Mesenchymal stem cell (in vitro differentiated cells and primary cell): ENCODE results near the gene POU4F3.

ENCODE experiments used
- DNase-seq: peaks from one replicate; pipeline ENCODE4 v3.0.0-alpha.2; 2013
- H2AFZ ChIP-seq: one replicate; pipeline ENCODE4 v1.6.1; 2013; ENCODE audit warnings: low read depth, mild to moderate bottlenecking, control low read depth, inconsistent platforms, low read length, moderate library complexity
- H2AK5ac ChIP-seq: 2 replicates; pipeline ENCODE4 v1.6.1; 2013; ENCODE audit warnings: low read length, moderate library complexity, mild to moderate bottlenecking, inconsistent platforms; ENCODE audit not compliant: severe bottlenecking
- H2BK120ac ChIP-seq: one replicate; pipeline ENCODE4 v1.6.1; 2013; ENCODE audit warnings: low read depth, mild to moderate bottlenecking, inconsistent platforms, low read length, moderate library complexity
- H2BK12ac ChIP-seq, 2 experiments: one replicate each; pipeline ENCODE4 v1.6.1; 2013; ENCODE audit warnings: inconsistent platforms in 2 of 2, low read length in 2 of 2, mild to moderate bottlenecking in 2 of 2, moderate library complexity in 2 of 2, control low read depth in 1 of 2
- H2BK15ac ChIP-seq: one replicate; pipeline ENCODE4 v1.6.1; 2013; ENCODE audit warnings: mild to moderate bottlenecking, low read depth, inconsistent platforms; ENCODE audit not compliant: poor library complexity, severe bottlenecking
- H2BK5ac ChIP-seq: 2 replicates; pipeline ENCODE4 v1.6.1; 2013; ENCODE audit warnings: low read depth, mild to moderate bottlenecking, low read length, control low read depth, inconsistent platforms; ENCODE audit not compliant: poor library complexity, severe bottlenecking
- H3K14ac ChIP-seq, 2 experiments: one replicate each; pipeline ENCODE4 v1.6.1; 2013; ENCODE audit warnings: inconsistent platforms in 2 of 2, low read length in 2 of 2, control low read depth in 1 of 2, mild to moderate bottlenecking in 1 of 2, moderate library complexity in 1 of 2
- H3K18ac ChIP-seq, 2 experiments: one replicate each; pipeline ENCODE4 v1.6.1; 2013; ENCODE audit warnings: inconsistent platforms in 2 of 2, low read length in 2 of 2, control low read depth in 1 of 2, low read depth in 1 of 2, mild to moderate bottlenecking in 1 of 2
- H3K23ac ChIP-seq, 2 experiments: one replicate each; pipeline ENCODE4 v1.6.1; 2013; ENCODE audit warnings: inconsistent platforms in 2 of 2, low read length in 2 of 2, mild to moderate bottlenecking in 2 of 2, moderate library complexity in 2 of 2, control low read depth in 1 of 2
- H3K27ac ChIP-seq: 2 replicates; pipeline ENCODE4 v1.5.1; 2013; ENCODE audit warnings: mild to moderate bottlenecking, moderate library complexity, low read length, control low read depth, inconsistent platforms; ENCODE audit not compliant: poor library complexity, severe bottlenecking
- H3K27me3 ChIP-seq, 2 experiments: 2 replicates each; pipeline versions ENCODE4 v1.6.1 to v1.7.0; 2013; ENCODE audit warnings: low read length in 2 of 2, mild to moderate bottlenecking in 2 of 2, moderate library complexity in 2 of 2, control low read depth in 1 of 2, inconsistent platforms in 1 of 2; ENCODE audit not compliant: control insufficient read depth in 1 of 2, insufficient read depth in 1 of 2
- H3K36me3 ChIP-seq, 2 experiments: 2 replicates each; pipeline versions ENCODE4 v1.6.1 to v1.7.0; 2013; ENCODE audit warnings: low read length in 2 of 2, control low read depth in 1 of 2, inconsistent platforms in 1 of 2, low read depth in 1 of 2, mild to moderate bottlenecking in 1 of 2; ENCODE audit not compliant: insufficient read depth in 2 of 2, control insufficient read depth in 1 of 2
- H3K4ac ChIP-seq, 2 experiments: one replicate each; pipeline ENCODE4 v1.6.1; 2013; ENCODE audit warnings: inconsistent platforms in 2 of 2, low read length in 2 of 2, mild to moderate bottlenecking in 2 of 2, moderate library complexity in 2 of 2, control low read depth in 1 of 2, low read depth in 1 of 2
- H3K4me1 ChIP-seq: 2 replicates; pipeline ENCODE4 v1.6.1; 2013; ENCODE audit warnings: low read depth, low read length, control low read depth; ENCODE audit not compliant: control insufficient read depth, insufficient read depth
- H3K4me2 ChIP-seq: 2 replicates; pipeline ENCODE4 v1.6.1; 2013; ENCODE audit warnings: low read length, mild to moderate bottlenecking, inconsistent platforms; ENCODE audit not compliant: poor library complexity, severe bottlenecking
- H3K4me3 ChIP-seq, 2 experiments: 2 replicates each; pipeline versions ENCODE4 v1.5.1 to v1.7.0; 2013; ENCODE audit warnings: low read length in 2 of 2, mild to moderate bottlenecking in 2 of 2, control low read depth in 1 of 2, low read depth in 1 of 2; ENCODE audit not compliant: insufficient read depth in 1 of 2
- H3K79me1 ChIP-seq: replicated peaks from 2 replicates; pipeline ENCODE4 v1.6.1; 2013; ENCODE audit warnings: mild to moderate bottlenecking, control low read depth, low read length, inconsistent platforms; ENCODE audit not compliant: poor library complexity, severe bottlenecking
- H3K9ac ChIP-seq: 2 replicates; pipeline ENCODE4 v1.7.0; 2013; ENCODE audit warnings: mild to moderate bottlenecking, low read length, moderate library complexity
- H3K9me3 ChIP-seq: 2 replicates; pipeline ENCODE4 v1.7.0; 2013; ENCODE audit warnings: mild to moderate bottlenecking, low read length; ENCODE audit not compliant: control insufficient read depth
- H4K8ac ChIP-seq: one replicate; pipeline ENCODE4 v1.6.1; 2013; ENCODE audit warnings: inconsistent platforms, mild to moderate bottlenecking, low read length, moderate library complexity
- H4K91ac ChIP-seq: one replicate; pipeline ENCODE4 v1.6.1; 2013; ENCODE audit warnings: mild to moderate bottlenecking, low read length, inconsistent platforms
- WGBS: methylation state at CpG from one replicate; pipeline ENCODE4 v1.1.7; 2013; ENCODE audit warnings: mixed read lengths; 5-methylcytosine and 5-hydroxymethylcytosine counted together

Gene POU4F3

DNA sequence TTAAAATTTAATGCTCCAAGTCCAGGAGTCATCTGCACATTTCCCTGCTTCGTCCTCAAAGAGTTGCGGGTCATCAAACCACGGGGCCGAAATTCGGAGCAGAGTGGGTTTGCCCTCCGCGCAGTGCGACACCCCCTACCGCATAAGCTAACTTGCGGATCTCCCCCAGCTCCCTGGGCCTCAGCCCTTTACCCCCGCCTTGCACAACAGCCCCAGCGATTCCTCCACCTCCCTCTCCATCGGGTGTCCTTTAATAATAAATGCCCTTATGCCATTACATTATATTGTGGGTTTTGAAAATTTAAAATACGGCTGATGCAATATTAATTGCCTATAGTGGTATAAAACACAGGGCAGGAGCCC lies 3.9 kb downstream of the POU4F3 start:
- Histone ChIP-seq H3K14ac (no peak overlapping the region), H3K9me3 (peaks cover 5% of the 10 kb centered on the region), H2BK120ac (no peak overlapping the region), H3K18ac (no peak overlapping the region), H2BK12ac (no peak overlapping the region), H2BK5ac (no peak overlapping the region), H3K79me1 (no peaks in the 10 kb centered on the region), H2AFZ (no peak overlapping the region), H2BK15ac (no peak overlapping the region), H3K27me3 (peaks cover 97 to 100% of the 10 kb centered on the region in 2 experiments), H3K4ac (no peak overlapping the region), H3K4me3 (no peak overlapping the region), H3K9ac (no peak overlapping the region), H2AK5ac (no peak overlapping the region), H4K91ac (no peak overlapping the region), H3K23ac (no peak overlapping the region), H3K36me3 (no peaks in the 10 kb centered on the region), H3K4me2 (no peak overlapping the region), H4K8ac (no peak overlapping the region), H3K27ac (no peak overlapping the region), H3K4me1 (peaks cover 39% of the 10 kb centered on the region)
- DNase-seq = no peak
- 12% methylated on average over 11 of the region's 14 CpGs for WGBS

DNA sequence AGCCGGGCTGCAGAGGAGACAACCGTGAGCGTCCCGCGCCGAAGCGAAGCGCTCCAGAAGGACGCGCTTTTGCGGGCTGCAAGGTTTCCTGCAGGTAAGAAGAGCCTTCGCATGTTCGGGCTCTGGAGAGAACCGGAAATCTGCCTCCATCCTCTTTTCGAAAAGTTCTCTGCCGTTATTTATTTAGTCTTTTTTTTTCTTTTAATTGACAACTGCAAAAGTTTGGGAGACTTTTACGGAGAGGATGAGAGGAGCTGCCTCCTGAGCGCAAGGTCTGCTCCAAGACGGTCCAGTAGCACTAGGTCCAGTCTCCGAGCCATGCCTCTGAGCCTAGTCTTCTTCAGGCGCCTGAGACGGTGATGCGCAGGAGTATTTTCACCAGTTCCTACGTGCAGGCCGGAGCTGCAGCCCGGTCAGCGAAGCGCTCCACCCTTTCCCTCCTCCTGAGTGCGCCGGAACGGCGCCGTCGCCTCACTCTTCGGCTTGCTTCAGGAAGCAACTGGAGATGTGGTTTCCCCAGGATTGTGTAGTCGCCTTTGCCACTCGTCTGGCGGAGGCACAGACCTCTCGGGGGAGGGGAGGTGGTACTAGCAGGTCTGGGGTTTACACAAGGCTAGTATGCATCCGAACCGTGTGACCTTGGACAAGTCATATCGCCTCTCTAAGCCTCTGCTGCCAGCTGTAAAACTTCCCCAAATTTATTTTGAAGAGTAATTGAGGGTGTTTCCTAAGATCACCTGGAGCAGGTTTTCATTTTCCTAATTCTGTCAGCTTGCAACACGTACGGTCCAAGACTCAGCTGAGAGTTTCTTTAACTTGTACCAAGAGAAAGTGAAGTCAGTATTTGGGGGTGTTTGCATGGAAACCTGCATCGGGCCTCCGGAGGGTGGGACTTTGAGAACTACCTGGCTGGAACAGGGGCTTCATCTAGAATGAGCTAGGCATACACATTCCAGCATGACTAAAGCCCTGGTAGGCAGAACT lies 4.5 kb downstream of the POU4F3 start:
- no peak overlapping the region for H3K4me2 ChIP-seq
- peaks cover 5% of the 10 kb centered on the region for H3K9me3 ChIP-seq
- no peak overlapping the region for H3K18ac ChIP-seq
- WGBS = 7% methylated on average over 35 of the region's 46 CpGs
- no peak overlapping the region for H2BK5ac ChIP-seq
- peaks cover 38% of the 10 kb centered on the region for H3K4me1 ChIP-seq
- H4K91ac ChIP-seq = no peak overlapping the region
- no peak overlapping the region for H2BK15ac ChIP-seq
- no peak overlapping the region for H3K4me3 ChIP-seq
- H2AFZ ChIP-seq = no peak overlapping the region
- no peak overlapping the region for H4K8ac ChIP-seq
- no peak for DNase-seq
- H2BK12ac ChIP-seq = no peak overlapping the region
- H3K4ac ChIP-seq = no peak overlapping the region
- H2BK120ac ChIP-seq = no peak overlapping the region
- no peak overlapping the region for H3K14ac ChIP-seq
- H3K27ac ChIP-seq = no peak overlapping the region
- no peak overlapping the region for H2AK5ac ChIP-seq
- no peaks in the 10 kb centered on the region for H3K36me3 ChIP-seq
- H3K9ac ChIP-seq = no peak overlapping the region
- H3K23ac ChIP-seq = no peak overlapping the region
- H3K79me1 ChIP-seq = no peaks in the 10 kb centered on the region
- H3K27me3 ChIP-seq = peaks cover 91 to 97% of the 10 kb centered on the region in 2 experiments

- no peak for DNase-seq
- Histone ChIP-seq H3K4me2 (peak overlapping the region; percentile 27), H3K4me1 (peaks cover 30% of the 10 kb centered on the region), H4K91ac (no peak overlapping the region), H3K79me1 (no peaks in the 10 kb centered on the region), H3K4ac (no peak overlapping the region), H3K9ac (no peak overlapping the region), H2BK15ac (no peak overlapping the region), H3K9me3 (peaks cover 5% of the 10 kb centered on the region), H3K36me3 (no peaks in the 10 kb centered on the region), H4K8ac (no peak overlapping the region), H3K18ac (no peak overlapping the region), H3K23ac (no peak overlapping the region), H2BK120ac (no peak overlapping the region), H2BK5ac (no peak overlapping the region), H2AK5ac (no peak overlapping the region), H2BK12ac (no peak overlapping the region), H3K14ac (no peak overlapping the region), H2AFZ (no peak overlapping the region), H3K27me3 (peaks cover 90 to 91% of the 10 kb centered on the region in 2 experiments), H3K27ac (no peak overlapping the region), H3K4me3 (peak overlapping the region; percentile 24 to 60)
- 6% methylated on average over 25 of the region's 31 CpGs for WGBS
Measured at GRCh38 chr5:146344155-146345118, 5.8 kb downstream of the POU4F3 start.

GRCh38 chr5:146345240-146345577 lies 6.6 kb downstream of the POU4F3 start:
- Histone ChIP-seq H3K18ac (no peak overlapping the region), H3K79me1 (no peaks in the 10 kb centered on the region), H3K9ac (no peak overlapping the region), H3K27me3 (peaks cover 83 to 86% of the 10 kb centered on the region in 2 experiments), H4K8ac (no peak overlapping the region), H2BK120ac (no peak overlapping the region), H3K9me3 (peaks cover 5% of the 10 kb centered on the region), H3K27ac (no peak overlapping the region), H3K4ac (no peak overlapping the region), H3K36me3 (no peaks in the 10 kb centered on the region), H2AFZ (no peak overlapping the region), H3K23ac (no peak overlapping the region), H3K4me1 (peaks cover 23% of the 10 kb centered on the region), H2BK12ac (no peak overlapping the region), H2BK15ac (no peak overlapping the region), H2AK5ac (no peak overlapping the region), H3K4me3 (no peak overlapping the region), H3K4me2 (no peak overlapping the region), H4K91ac (no peak overlapping the region), H2BK5ac (no peak overlapping the region), H3K14ac (no peak overlapping the region)
- no peak for DNase-seq
- 9% methylated on average over 3 of the region's 12 CpGs for WGBS
